ENCODE measurements around the gene GNAS.

DNA sequence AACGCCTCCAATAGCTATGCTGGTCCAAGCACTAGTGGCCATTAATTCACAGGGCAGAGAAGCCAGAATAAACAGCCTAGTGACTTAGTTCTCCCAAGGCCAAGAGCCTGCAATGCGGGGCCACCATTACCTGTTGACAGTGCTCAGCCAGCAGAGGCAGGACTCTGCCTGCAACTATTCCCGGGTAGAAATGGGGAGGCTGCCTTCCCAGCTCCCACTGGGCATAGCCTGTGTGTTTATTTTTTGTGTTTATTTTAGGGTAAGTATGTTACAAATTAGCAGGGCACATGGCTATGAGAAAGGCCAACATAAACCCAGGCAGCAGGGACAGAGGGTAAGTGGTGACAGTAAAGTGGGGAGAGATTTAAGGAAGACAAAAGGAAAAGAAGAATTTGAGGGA lies 6.8 kb upstream of the GNAS start:
- no peak for TF ChIP-seq FOXA2 (IDR thresholded peaks at IDR 0.05)
- TF ChIP-seq, protein P1, sequence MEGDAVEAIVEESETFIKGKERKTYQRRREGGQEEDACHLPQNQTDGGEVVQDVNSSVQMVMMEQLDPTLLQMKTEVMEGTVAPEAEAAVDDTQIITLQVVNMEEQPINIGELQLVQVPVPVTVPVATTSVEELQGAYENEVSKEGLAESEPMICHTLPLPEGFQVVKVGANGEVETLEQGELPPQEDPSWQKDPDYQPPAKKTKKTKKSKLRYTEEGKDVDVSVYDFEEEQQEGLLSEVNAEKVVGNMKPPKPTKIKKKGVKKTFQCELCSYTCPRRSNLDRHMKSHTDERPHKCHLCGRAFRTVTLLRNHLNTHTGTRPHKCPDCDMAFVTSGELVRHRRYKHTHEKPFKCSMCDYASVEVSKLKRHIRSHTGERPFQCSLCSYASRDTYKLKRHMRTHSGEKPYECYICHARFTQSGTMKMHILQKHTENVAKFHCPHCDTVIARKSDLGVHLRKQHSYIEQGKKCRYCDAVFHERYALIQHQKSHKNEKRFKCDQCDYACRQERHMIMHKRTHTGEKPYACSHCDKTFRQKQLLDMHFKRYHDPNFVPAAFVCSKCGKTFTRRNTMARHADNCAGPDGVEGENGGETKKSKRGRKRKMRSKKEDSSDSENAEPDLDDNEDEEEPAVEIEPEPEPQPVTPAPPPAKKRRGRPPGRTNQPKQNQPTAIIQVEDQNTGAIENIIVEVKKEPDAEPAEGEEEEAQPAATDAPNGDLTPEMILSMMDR (IDR thresholded peaks at IDR 0.05; ENCODE audit: low read depth, low read length, missing input control), result no peak
- TF ChIP-seq RAD21 (IDR thresholded peaks at IDR 0.05), result no peak
- no peak for TF ChIP-seq NR2F2 (IDR thresholded peaks at IDR 0.05)
- TF ChIP-seq HNF4G (IDR thresholded peaks at IDR 0.05), result no peak
- TF ChIP-seq EGR1 (IDR thresholded peaks at IDR 0.05; ENCODE audit: low read depth in 2 of 2), result no peak
- TF ChIP-seq YY1 (IDR thresholded peaks at IDR 0.05), result no peak
- TF ChIP-seq JUND (IDR thresholded peaks at IDR 0.05), result no peak
- no peak for TF ChIP-seq TAF1 (conservative IDR thresholded peaks at IDR 0.05)
- peak in 1 of 2 donors; percentile 11 for TF ChIP-seq RXRA (IDR thresholded peaks at IDR 0.05)

Measured in liver (tissue), 3 donors.